Measurements from ENCODE around the gene VEGFD.

DNA sequence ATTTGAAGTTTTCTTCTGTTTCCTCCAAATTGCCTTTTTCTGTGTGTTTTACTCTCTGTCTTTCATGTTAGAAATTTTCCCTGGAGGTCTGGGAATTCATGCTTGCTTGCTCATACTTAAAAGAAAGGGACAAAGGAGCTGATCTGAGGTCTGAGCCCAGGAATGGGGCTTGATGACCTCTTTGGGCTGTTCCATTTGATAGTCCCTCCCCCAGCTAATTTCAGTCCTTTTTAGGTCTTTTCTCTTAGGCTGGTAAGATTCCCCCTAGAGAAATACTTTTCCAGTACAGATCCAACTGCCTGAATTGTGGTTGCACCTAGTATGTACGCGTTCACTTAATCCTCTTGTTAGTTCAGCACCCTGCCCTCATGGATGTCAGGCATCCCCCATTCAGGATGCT lies 43.3 kb downstream of the VEGFD start:
- TF ChIP-seq, protein P1, sequence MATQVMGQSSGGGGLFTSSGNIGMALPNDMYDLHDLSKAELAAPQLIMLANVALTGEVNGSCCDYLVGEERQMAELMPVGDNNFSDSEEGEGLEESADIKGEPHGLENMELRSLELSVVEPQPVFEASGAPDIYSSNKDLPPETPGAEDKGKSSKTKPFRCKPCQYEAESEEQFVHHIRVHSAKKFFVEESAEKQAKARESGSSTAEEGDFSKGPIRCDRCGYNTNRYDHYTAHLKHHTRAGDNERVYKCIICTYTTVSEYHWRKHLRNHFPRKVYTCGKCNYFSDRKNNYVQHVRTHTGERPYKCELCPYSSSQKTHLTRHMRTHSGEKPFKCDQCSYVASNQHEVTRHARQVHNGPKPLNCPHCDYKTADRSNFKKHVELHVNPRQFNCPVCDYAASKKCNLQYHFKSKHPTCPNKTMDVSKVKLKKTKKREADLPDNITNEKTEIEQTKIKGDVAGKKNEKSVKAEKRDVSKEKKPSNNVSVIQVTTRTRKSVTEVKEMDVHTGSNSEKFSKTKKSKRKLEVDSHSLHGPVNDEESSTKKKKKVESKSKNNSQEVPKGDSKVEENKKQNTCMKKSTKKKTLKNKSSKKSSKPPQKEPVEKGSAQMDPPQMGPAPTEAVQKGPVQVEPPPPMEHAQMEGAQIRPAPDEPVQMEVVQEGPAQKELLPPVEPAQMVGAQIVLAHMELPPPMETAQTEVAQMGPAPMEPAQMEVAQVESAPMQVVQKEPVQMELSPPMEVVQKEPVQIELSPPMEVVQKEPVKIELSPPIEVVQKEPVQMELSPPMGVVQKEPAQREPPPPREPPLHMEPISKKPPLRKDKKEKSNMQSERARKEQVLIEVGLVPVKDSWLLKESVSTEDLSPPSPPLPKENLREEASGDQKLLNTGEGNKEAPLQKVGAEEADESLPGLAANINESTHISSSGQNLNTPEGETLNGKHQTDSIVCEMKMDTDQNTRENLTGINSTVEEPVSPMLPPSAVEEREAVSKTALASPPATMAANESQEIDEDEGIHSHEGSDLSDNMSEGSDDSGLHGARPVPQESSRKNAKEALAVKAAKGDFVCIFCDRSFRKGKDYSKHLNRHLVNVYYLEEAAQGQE (IDR thresholded peaks at IDR 0.05; ENCODE audit: borderline replicate concordance), result no peak
- TF ChIP-seq, protein P1 (CRISPR knock-in tag; IDR thresholded peaks at IDR 0.05; ENCODE audit: low read depth), result no peak
- TF ChIP-seq MYC (IDR thresholded peaks at IDR 0.05; ENCODE audit: low read depth, low read length) (no peak), MYC (CRISPR knock-in tag; IDR thresholded peaks at IDR 0.05; ENCODE audit: borderline replicate concordance, low read depth) (no peak), NR3C1 (CRISPR knock-in tag; IDR thresholded peaks at IDR 0.05) (no peak), PHF20 (IDR thresholded peaks at IDR 0.05; ENCODE audit: partially characterized antibody) (no peak), ZNF274 (IDR thresholded peaks at IDR 0.05; ENCODE audit: borderline replicate concordance, low read depth, low read length) (no peak), EP300 (IDR thresholded peaks at IDR 0.05; ENCODE audit: low read length) (no peak), POLR2A (conservative IDR thresholded peaks at IDR 0.05) (no peak), PHB2 (IDR thresholded peaks at IDR 0.05; ENCODE audit: low read depth) (no peak), TEAD1 (CRISPR knock-in tag; IDR thresholded peaks at IDR 0.05) (no peak)
